Testis (tissue), 2 donors: ENCODE results near the gene SERPINB2.

Experiments
- CTCF ChIP-seq, 3 experiments: fragments of 450-650 bp in 2 of 3; fragments of 200-600 bp in 1 of 3; sonication (generic) in 1 of 3; IDR thresholded peaks; one replicate each; pipeline ENCODE4 v1.5.1; 2016 to 2019; ENCODE audit warnings: antibody characterized with exemption in 3 of 3, mild to moderate bottlenecking in 2 of 3, moderate library complexity in 1 of 3
- POLR2A ChIP-seq: fragments of 450-650 bp; IDR thresholded peaks from one replicate; pipeline ENCODE4 v1.6.1; 2017; ENCODE audit warnings: antibody characterized with exemption, mild to moderate bottlenecking, moderate library complexity

DNA sequence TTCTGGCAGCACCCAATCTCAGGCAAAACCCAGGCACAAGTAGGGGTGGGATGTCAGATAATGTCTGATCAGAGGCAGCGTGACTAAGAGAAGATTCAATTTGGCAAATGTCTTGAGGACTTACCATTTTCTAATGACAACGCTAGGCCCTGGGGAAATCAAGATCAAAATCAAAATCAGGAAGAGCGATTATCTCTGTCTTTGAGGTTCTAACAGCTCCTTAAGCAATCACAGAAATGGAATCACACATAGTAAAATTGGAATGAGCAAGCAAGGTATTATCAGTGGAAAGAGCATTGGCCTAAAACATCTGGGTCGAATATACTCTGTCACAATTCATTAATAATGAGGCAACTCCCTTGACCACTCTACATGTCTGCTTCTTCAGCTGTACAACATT is 8.6 kb upstream of the SERPINB2 start:
- TF ChIP-seq POLR2A: no peak
- no peak for TF ChIP-seq CTCF (IDR thresholded peaks at IDR 0.05)
